NOMO-1 treated with dmso at 0.1 percent for 144 hours (cell line): ENCODE measurements around the gene CEP170B.
"Not testable (repeated sequence)": the region's sequence is repeated elsewhere in the genome, so short reads cannot be mapped to it uniquely, and the experiment has no call there.

ENCODE experiments used
- DNase-seq: peaks from one replicate; lab custom pipeline; 2025; ENCODE audit not compliant: unreplicated experiment; lab: John Stamatoyannopoulos, UW

Gene CEP170B

GRCh38 chr14:104843442-104844305 lies 21.4 kb upstream of the CEP170B start:
- no peak for DNase-seq

- no peak for DNase-seq
Observed at GRCh38 chr14:104844306-104845032, 20.6 kb upstream of the CEP170B start.

GRCh38 chr14:104845033-104845666 lies 19.9 kb upstream of the CEP170B start:
- DNase-seq = no peak

- no peak for DNase-seq
Observed at GRCh38 chr14:104845834-104846441, 19.1 kb upstream of the CEP170B start.

- no peak for DNase-seq
Observed at GRCh38 chr14:104852280-104852663, 12.8 kb upstream of the CEP170B start.

GRCh38 chr14:104855532-104856090 lies 9.5 kb upstream of the CEP170B start:
- no peak for DNase-seq

GRCh38 chr14:104856157-104856868 lies 8.8 kb upstream of the CEP170B start:
- no peak for DNase-seq

GRCh38 chr14:104856869-104857860 lies 7.9 kb upstream of the CEP170B start:
- no peak for DNase-seq

- not testable (repeated sequence) for DNase-seq
Observed at GRCh38 chr14:104857931-104858330, 7.1 kb upstream of the CEP170B start.

GRCh38 chr14:104858811-104859426 lies 6.1 kb upstream of the CEP170B start:
- no peak for DNase-seq

- DNase-seq = no peak
Observed at GRCh38 chr14:104859900-104860299, 5.2 kb upstream of the CEP170B start.

GRCh38 chr14:104860414-104860813 lies 4.7 kb upstream of the CEP170B start:
- DNase-seq = no peak

- no peak for DNase-seq
Observed at GRCh38 chr14:104863131-104863862, 1.8 kb upstream of the CEP170B start.

- no peak for DNase-seq
Observed at GRCh38 chr14:104863923-104864266, 1.2 kb upstream of the CEP170B start.

GRCh38 chr14:104864267-104865080 lies 594 bp upstream of the CEP170B start:
- DNase-seq = no peak

- DNase-seq = no peak
Observed at GRCh38 chr14:104865631-104866441, 768 bp downstream of the CEP170B start.
